HEK293 (cell line): ENCODE measurements around the gene IFNL1.
A peak's percentile ranks its signal among the peaks of the same experiment; 100 is the strongest.

Experiments used
- CTCF ChIA-PET: fragments of 350-600 bp; formaldehyde crosslinking; extraction: SDS; loops from one replicate; lab custom pipeline; 2021; ENCODE audit warnings: antibody characterized with exemption; lab: Yijun Ruan, JAX
- POLR2A ChIA-PET: fragments of 300-600 bp; formaldehyde crosslinking; extraction: SDS; loops from one replicate; lab custom pipeline; 2020; ENCODE audit warnings: antibody characterized with exemption, inconsistent platforms; lab: Yijun Ruan, JAX
- H3K27ac ChIP-seq: fragments of 200-500 bp; sonication (Bioruptor generic); 2 replicates; pipeline ENCODE4 v1.5.1; 2014; ENCODE audit warnings: low read depth, low read length, control low read depth, inconsistent platforms; ENCODE audit errors: extremely low read depth
- H3K36me3 ChIP-seq, 2 experiments: fragments of 200-500 bp in 1 of 2; sonication (Bioruptor generic) in 1 of 2; 1 replicate in 1 of 2; 2 replicates in 1 of 2; pipeline ENCODE4 v1.5.1; 2014 to 2017; ENCODE audit warnings: inconsistent platforms in 2 of 2, low read length in 2 of 2; ENCODE audit not compliant: control insufficient read depth in 2 of 2, insufficient read depth in 1 of 2
- H3K4me1 ChIP-seq: fragments of 200-500 bp; sonication (Bioruptor generic); 2 replicates; pipeline ENCODE4 v1.5.1; 2014; ENCODE audit warnings: mild to moderate bottlenecking, low read length, inconsistent platforms; ENCODE audit not compliant: control insufficient read depth, insufficient read depth
- H3K4me3 ChIP-seq: 2 replicates; pipeline ENCODE4 v1.5.1; 2011; ENCODE audit warnings: low read depth, mild to moderate bottlenecking, control low read depth, low read length, moderate library complexity
- H3K9me3 ChIP-seq: fragments of 200-500 bp; sonication (Bioruptor generic); 2 replicates; pipeline ENCODE4 v1.5.1; 2014; ENCODE audit warnings: low read depth, low read length, inconsistent platforms; ENCODE audit not compliant: control insufficient read depth, insufficient read depth
- AEBP2 ChIP-seq: fragments of 450-650 bp; formaldehyde crosslinking; IDR thresholded peaks from 2 replicates; pipeline ENCODE4 v1.5.1; 2016; ENCODE audit warnings: missing biosample characterization, missing genetic modification characterization, borderline replicate concordance
- GLI4 ChIP-seq: fragments of 450-650 bp; formaldehyde crosslinking; IDR thresholded peaks from 2 replicates; pipeline ENCODE4 v1.5.1; 2016; ENCODE audit warnings: missing biosample characterization, missing genetic modification characterization
- IKZF3 ChIP-seq: fragments of 450-650 bp; IDR thresholded peaks from 2 replicates; pipeline ENCODE4 v1.5.0; 2018; ENCODE audit warnings: missing biosample characterization, mild to moderate bottlenecking, missing genetic modification characterization, moderate library complexity
- PATZ1 ChIP-seq: fragments of 450-650 bp; formaldehyde crosslinking; IDR thresholded peaks from 2 replicates; pipeline ENCODE4 v1.5.1; 2016; ENCODE audit warnings: missing biosample characterization, missing genetic modification characterization
- PBX3 ChIP-seq: sonication (generic); formaldehyde crosslinking; IDR thresholded peaks from 2 replicates; pipeline ENCODE4 v1.8.1; 2022; ENCODE audit warnings: mild to moderate bottlenecking, moderate library complexity, missing genetic modification reagents
- PRDM1 ChIP-seq: fragments of 450-650 bp; formaldehyde crosslinking; IDR thresholded peaks from 2 replicates; pipeline ENCODE4; 2016; ENCODE audit warnings: missing biosample characterization, missing genetic modification characterization
- REST ChIP-seq: fragments of 450-650 bp; formaldehyde crosslinking; IDR thresholded peaks from 2 replicates; pipeline ENCODE4 v1.5.1; 2016; ENCODE audit warnings: missing biosample characterization, missing genetic modification characterization
- ZBTB49 ChIP-seq: fragments of 450-650 bp; formaldehyde crosslinking; IDR thresholded peaks from 2 replicates; pipeline ENCODE4 v1.5.1; 2016; ENCODE audit warnings: missing biosample characterization, missing genetic modification characterization, low read depth
- ZBTB8A ChIP-seq: fragments of 450-650 bp; formaldehyde crosslinking; IDR thresholded peaks from 2 replicates; pipeline ENCODE4 v1.5.1; 2016; ENCODE audit warnings: missing biosample characterization, missing genetic modification characterization
- ZIC2 ChIP-seq: fragments of 450-650 bp; formaldehyde crosslinking; IDR thresholded peaks from 2 replicates; pipeline ENCODE4 v1.5.1; 2016; ENCODE audit warnings: missing biosample characterization, missing genetic modification characterization
- ZNF2 ChIP-seq: fragments of 450-650 bp; formaldehyde crosslinking; IDR thresholded peaks from 2 replicates; pipeline ENCODE4 v1.5.1; 2016; ENCODE audit warnings: missing biosample characterization, missing genetic modification characterization
- ZNF513 ChIP-seq: fragments of 450-650 bp; IDR thresholded peaks from 2 replicates; pipeline ENCODE4 v1.5.1; 2018; ENCODE audit warnings: missing biosample characterization, missing genetic modification characterization
- ZNF544 ChIP-seq: fragments of 450-650 bp; formaldehyde crosslinking; IDR thresholded peaks from 2 replicates; pipeline ENCODE4 v1.5.0; 2017; ENCODE audit warnings: missing biosample characterization, missing genetic modification characterization
- ZNF600 ChIP-seq: fragments of 450-650 bp; formaldehyde crosslinking; IDR thresholded peaks from 2 replicates; pipeline ENCODE4 v1.5.1; 2016; ENCODE audit warnings: missing biosample characterization, missing genetic modification characterization
- ZNF645 ChIP-seq: fragments of 450-650 bp; formaldehyde crosslinking; IDR thresholded peaks from 2 replicates; pipeline ENCODE4; 2016; ENCODE audit warnings: missing biosample characterization, missing genetic modification characterization
- ZNF692 ChIP-seq: fragments of 450-650 bp; formaldehyde crosslinking; IDR thresholded peaks from 2 replicates; pipeline ENCODE4 v1.5.1; 2016; ENCODE audit warnings: missing biosample characterization, missing genetic modification characterization
- ZNF791 ChIP-seq: fragments of 450-650 bp; formaldehyde crosslinking; IDR thresholded peaks from 2 replicates; pipeline ENCODE4 v1.5.1; 2016; ENCODE audit warnings: missing biosample characterization, missing genetic modification characterization
- ZNF837 ChIP-seq: fragments of 450-650 bp; formaldehyde crosslinking; IDR thresholded peaks from 2 replicates; pipeline ENCODE4 v1.5.1; 2016; ENCODE audit warnings: missing biosample characterization, missing genetic modification characterization

IFNL1 gene

GRCh38 chr19:39304701-39305571, 8.7 kb downstream of the IFNL1 start (continued):
- no peak for TF ChIP-seq ZNF837
- no peak for TF ChIP-seq ZNF791
- no peak for TF ChIP-seq PBX3 (CRISPR knock-in tag)
- TF ChIP-seq ZNF513 (tag by site-specific recombination): no peak
- no peak for TF ChIP-seq AEBP2 (tag by site-specific recombination)
- TF ChIP-seq ZNF692 (tag by site-specific recombination): no peak
- no peak for TF ChIP-seq GLI4 (tag by site-specific recombination)
- no peak for TF ChIP-seq ZBTB8A
- peak; percentile 53; the same call in 1 of the 2 replicates for TF ChIP-seq ZNF600 (tag by site-specific recombination)
- TF ChIP-seq ZNF2 (tag by site-specific recombination): no peak
- TF ChIP-seq PATZ1: peak; percentile 51

- Histone ChIP-seq H3K4me3 (no peak overlapping the region), H3K4me1 (peaks cover 22% of the 10 kb centered on the region), H3K36me3 (peaks cover 27% of the 10 kb centered on the region in 2 experiments; a peak in 2 of 3 replicates), H3K9me3 (no peaks in the 10 kb centered on the region), H3K27ac (no peak overlapping the region)
- no peak for TF ChIP-seq ZBTB49
- TF ChIP-seq ZNF544 (tag by site-specific recombination): no peak
- TF ChIP-seq PRDM1 (tag by site-specific recombination): peak; percentile 97
- no peak for TF ChIP-seq ZNF645 (tag by site-specific recombination)
- TF ChIP-seq REST: no peak
- no peak for TF ChIP-seq ZIC2
- 0 out of 2 replicates have a peak, but pooled peaks have one; percentile 20 for TF ChIP-seq IKZF3
- CTCF ChIA-PET: interaction anchor here (0.6 to 0.9 kb wide), 3 partner anchors 131 to 196 kb away, joined by 3 to 5 read pairs (median 3); no protein-coding TSS in a partner anchor
- POLR2A ChIA-PET: interaction anchor here (0.6 to 1.8 kb wide), 2 partner anchors 11 to 81 kb away, joined by 3 to 7 read pairs; partner anchors contain the start of gene IFNL1
Observed at GRCh38 chr19:39306075-39306474, 9.9 kb downstream of the IFNL1 start.
